Astrocyte (in vitro differentiated cells and primary cell): ENCODE measurements around the gene NUP50. TPM values are rescaled to one million over a fixed set of nuclear protein-coding genes. Genes with fewer than 3 reads are reported as not detected.

Experiments used
- DNase-seq: peaks from one replicate; pipeline ENCODE4 v3.0.0-alpha.2; 2010; ENCODE audit warnings: low read depth
- FAIRE-seq: peaks from 2 replicates; lab custom pipeline; 2011; peaks lifted over from hg19 to GRCh38; lab: Jason Lieb, UNC
- H2AFZ ChIP-seq: 2 replicates; pipeline ENCODE4 v1.6.0; 2012; ENCODE audit warnings: low read depth, low read length, inconsistent platforms
- H3K27ac ChIP-seq: 2 replicates; pipeline ENCODE4 v1.5.1; 2011; ENCODE audit warnings: low read depth, low read length, inconsistent platforms
- H3K27me3 ChIP-seq: 2 replicates; pipeline ENCODE4 v1.6.0; 2011; ENCODE audit warnings: low read length, inconsistent platforms; ENCODE audit not compliant: insufficient read depth
- H3K36me3 ChIP-seq: 2 replicates; pipeline ENCODE4 v1.5.1; 2011; ENCODE audit warnings: low read length, inconsistent platforms; ENCODE audit not compliant: insufficient read depth
- H3K4me1 ChIP-seq: 2 replicates; pipeline ENCODE4 v1.5.1; 2011; ENCODE audit warnings: low read length, inconsistent platforms; ENCODE audit not compliant: insufficient read depth
- H3K4me2 ChIP-seq: 2 replicates; pipeline ENCODE4 v1.6.0; 2012; ENCODE audit warnings: low read length, inconsistent platforms
- H3K4me3 ChIP-seq: 2 replicates; pipeline ENCODE4 v1.5.1; 2011; ENCODE audit warnings: low read depth, mild to moderate bottlenecking, low read length, inconsistent platforms; ENCODE audit not compliant: insufficient read depth
- H3K79me2 ChIP-seq: 2 replicates; pipeline ENCODE4 v1.6.0; 2012; ENCODE audit warnings: mild to moderate bottlenecking, low read length, inconsistent platforms; ENCODE audit not compliant: insufficient read depth
- H3K9ac ChIP-seq: 2 replicates; pipeline ENCODE4 v1.6.0; 2012; ENCODE audit warnings: mild to moderate bottlenecking, low read length, inconsistent platforms
- H3K9me3 ChIP-seq: 2 replicates; pipeline ENCODE4 v1.5.1; 2012; ENCODE audit warnings: low read depth, mild to moderate bottlenecking, low read length, inconsistent platforms; ENCODE audit not compliant: insufficient read depth
- H4K20me1 ChIP-seq: 2 replicates; pipeline ENCODE4 v1.6.0; 2012; ENCODE audit warnings: low read length, inconsistent platforms; ENCODE audit not compliant: insufficient read depth
- H3K27ac Mint-ChIP-seq: one replicate; pipeline ENCODE4 v1.8.0; 2021; ENCODE audit warnings: mild to moderate bottlenecking, mixed read lengths; ENCODE audit not compliant: unreplicated experiment
- H3K27me3 Mint-ChIP-seq: one replicate; pipeline ENCODE4 v1.8.0; 2021; ENCODE audit warnings: low read depth, mixed read lengths; ENCODE audit not compliant: unreplicated experiment
- H3K36me3 Mint-ChIP-seq: one replicate; pipeline ENCODE4 v1.8.0; 2021; ENCODE audit warnings: low read depth, mixed read lengths; ENCODE audit not compliant: unreplicated experiment
- H3K4me1 Mint-ChIP-seq: one replicate; pipeline ENCODE4 v1.8.0; 2021; ENCODE audit warnings: low read depth, mixed read lengths; ENCODE audit not compliant: unreplicated experiment
- H3K4me3 Mint-ChIP-seq: one replicate; pipeline ENCODE4 v1.8.0; 2021; ENCODE audit warnings: mild to moderate bottlenecking, moderate library complexity, mixed read lengths; ENCODE audit not compliant: unreplicated experiment
- H3K9me3 Mint-ChIP-seq: one replicate; pipeline ENCODE4 v1.8.0; 2021; ENCODE audit warnings: mild to moderate bottlenecking, mixed read lengths; ENCODE audit not compliant: unreplicated experiment
- CTCF ChIP-seq: IDR thresholded peaks from 2 replicates; pipeline ENCODE4 v1.5.1; 2011; ENCODE audit warnings: low read depth, mild to moderate bottlenecking, inconsistent platforms, low read length, moderate library complexity; ENCODE audit not compliant: insufficient read depth
- EZH2 ChIP-seq: IDR thresholded peaks from 2 replicates; pipeline ENCODE4 v1.6.1; 2012; ENCODE audit warnings: mild to moderate bottlenecking, low read length, inconsistent platforms; ENCODE audit not compliant: insufficient read depth
- total RNA-seq: library from RNA; stranded (reverse); gene quantifications from 2 replicates; pipeline ENCODE4 v1.2.1, GENCODE V29; 2021

The NUP50 gene
- total RNA-seq, 1 donor from 2014 or later, result 56.4 TPM

- Histone ChIP-seq H4K20me1 (peaks cover 30% of the 10 kb centered on the region), H3K4me2 (no peak overlapping the region), H2AFZ (no peak overlapping the region), H3K9ac (no peak overlapping the region), H3K79me2 (peaks cover 8% of the 10 kb centered on the region), H3K4me3 (no peak overlapping the region), H3K27ac (no peak overlapping the region), H3K36me3 (peaks cover 20% of the 10 kb centered on the region), H3K9me3 (no peaks in the 10 kb centered on the region), H3K27me3 (no peaks in the 10 kb centered on the region), H3K4me1 (no peaks in the 10 kb centered on the region)
- FAIRE-seq (no peak), DNase-seq (no peak)
- TF ChIP-seq CTCF, result no peak
- TF ChIP-seq EZH2, result no peak
- H3K36me3 Mint-ChIP-seq, result peaks cover 13% of the 10 kb centered on the region
- H3K27me3 Mint-ChIP-seq, result no peaks in the 10 kb centered on the region
- H3K9me3 Mint-ChIP-seq, result no peaks in the 10 kb centered on the region
- H3K4me3 Mint-ChIP-seq, result no peak overlapping the region
- H3K27ac Mint-ChIP-seq, result no peak overlapping the region
- no peaks in the 10 kb centered on the region for H3K4me1 Mint-ChIP-seq
Measured at GRCh38 chr22:45185718-45186514, 22.2 kb downstream of the NUP50 start.

GRCh38 chr22:45187891-45188290 lies 24.2 kb downstream of the NUP50 start:
- no peak overlapping the region for H3K4me2 ChIP-seq
- peaks cover 3% of the 10 kb centered on the region for H3K79me2 ChIP-seq
- no peak for TF ChIP-seq CTCF
- no peak for TF ChIP-seq EZH2
- FAIRE-seq (no peak), DNase-seq (no peak)
- no peaks in the 10 kb centered on the region for H3K27me3 Mint-ChIP-seq
- H3K9me3 Mint-ChIP-seq, result no peaks in the 10 kb centered on the region
- no peak overlapping the region for H3K9ac ChIP-seq
- no peak overlapping the region for H3K27ac ChIP-seq
- peaks cover 23% of the 10 kb centered on the region for H4K20me1 ChIP-seq
- H3K27me3 ChIP-seq, result no peaks in the 10 kb centered on the region
- no peaks in the 10 kb centered on the region for H3K4me1 Mint-ChIP-seq
- no peaks in the 10 kb centered on the region for H3K9me3 ChIP-seq
- H3K4me1 ChIP-seq, result no peaks in the 10 kb centered on the region
- H2AFZ ChIP-seq, result no peak overlapping the region
- H3K4me3 Mint-ChIP-seq, result no peak overlapping the region
- peaks cover 20% of the 10 kb centered on the region for H3K36me3 ChIP-seq
- no peak overlapping the region for H3K4me3 ChIP-seq
- H3K27ac Mint-ChIP-seq, result peak overlapping the region; percentile 26
- H3K36me3 Mint-ChIP-seq, result peaks cover 19% of the 10 kb centered on the region

GRCh38 chr22:45188779-45189178 lies 25.1 kb downstream of the NUP50 start:
- Mint-ChIP-seq H3K9me3 (no peaks in the 10 kb centered on the region), H3K4me3 (no peak overlapping the region), H3K27ac (no peak overlapping the region), H3K27me3 (no peaks in the 10 kb centered on the region), H3K4me1 (no peaks in the 10 kb centered on the region), H3K36me3 (peaks cover 17% of the 10 kb centered on the region)
- Histone ChIP-seq H3K9me3 (no peaks in the 10 kb centered on the region), H3K27me3 (no peaks in the 10 kb centered on the region), H3K9ac (no peak overlapping the region), H3K36me3 (peaks cover 16% of the 10 kb centered on the region), H3K4me1 (no peaks in the 10 kb centered on the region), H3K79me2 (peaks cover 3% of the 10 kb centered on the region), H3K4me3 (no peak overlapping the region), H2AFZ (no peak overlapping the region), H4K20me1 (peaks cover 18% of the 10 kb centered on the region), H3K4me2 (no peak overlapping the region), H3K27ac (no peak overlapping the region)
- FAIRE-seq, result no peak
- no peak for DNase-seq
- TF ChIP-seq CTCF, result no peak
- no peak for TF ChIP-seq EZH2
